GM23338 (cell line): ENCODE data around the gene CAPN10. TPM values are rescaled to one million over a fixed set of nuclear protein-coding genes. Genes with fewer than 3 reads are reported as not detected.

Experiments
- ATAC-seq: fragments of 200-7000 bp; cut with Tn5 transposase; 3 replicates; pipeline ENCODE4 v1.9.1; 2020
- DNase-seq: peaks from one replicate; pipeline ENCODE4 v3.0.0-alpha.2; 2015; ENCODE audit warnings: low spot score
- H2AFZ ChIP-seq: fragments of 200-600 bp; sonication (generic); 2 replicates; pipeline ENCODE4 v1.8.0; 2016; ENCODE audit warnings: antibody characterized with exemption, mild to moderate bottlenecking, moderate library complexity
- H3F3A ChIP-seq: fragments of 200-600 bp; sonication (generic); replicated peaks from 2 replicates; pipeline ENCODE4 v1.8.0; 2017; ENCODE audit warnings: antibody characterized with exemption, mixed run types, low read depth
- H3K27ac ChIP-seq: fragments of 200-600 bp; sonication (generic); 2 replicates; pipeline ENCODE4 v1.6.1; 2016; ENCODE audit warnings: low read depth
- H3K27me3 ChIP-seq: fragments of 200-600 bp; sonication (generic); 2 replicates; pipeline ENCODE4 v1.8.0; 2016; ENCODE audit warnings: mild to moderate bottlenecking, mixed run types, moderate library complexity; ENCODE audit not compliant: insufficient read depth
- H3K36me3 ChIP-seq: fragments of 200-600 bp; sonication (generic); 2 replicates; pipeline ENCODE4 v1.8.0; 2016; ENCODE audit warnings: mild to moderate bottlenecking; ENCODE audit not compliant: insufficient read depth
- H3K4me1 ChIP-seq: fragments of 200-600 bp; sonication (generic); 2 replicates; pipeline ENCODE4 v1.8.0; 2016; ENCODE audit warnings: mild to moderate bottlenecking, moderate library complexity; ENCODE audit not compliant: insufficient read depth
- H3K4me2 ChIP-seq: fragments of 200-600 bp; sonication (generic); 2 replicates; pipeline ENCODE4 v1.7.1; 2017; ENCODE audit warnings: mixed run types
- H3K4me3 ChIP-seq: fragments of 200-600 bp; sonication (generic); 2 replicates; pipeline ENCODE4 v1.6.1; 2016; ENCODE audit warnings: mixed run types
- H3K79me2 ChIP-seq: fragments of 200-600 bp; sonication (generic); replicated peaks from 2 replicates; pipeline ENCODE4 v1.8.0; 2017; ENCODE audit warnings: mild to moderate bottlenecking; ENCODE audit not compliant: insufficient read depth
- H3K9me2 ChIP-seq: fragments of 200-600 bp; sonication (generic); 2 replicates; pipeline ENCODE4 v1.8.0; 2017; ENCODE audit not compliant: insufficient read depth
- H4K20me1 ChIP-seq: fragments of 200-600 bp; sonication (generic); replicated peaks from 2 replicates; pipeline ENCODE4 v1.8.0; 2017; ENCODE audit warnings: mild to moderate bottlenecking; ENCODE audit not compliant: insufficient read depth
- H3K27ac Mint-ChIP-seq: 2 replicates; pipeline ENCODE4 v1.8.0; 2020; ENCODE audit warnings: inconsistent platforms, mild to moderate bottlenecking, moderate library complexity, mixed read lengths
- H3K27me3 Mint-ChIP-seq: 3 replicates; pipeline ENCODE4 v1.8.0; 2022; ENCODE audit warnings: low read depth, mild to moderate bottlenecking, moderate library complexity, mixed read lengths, inconsistent platforms; ENCODE audit not compliant: insufficient read depth, poor library complexity
- H3K36me3 Mint-ChIP-seq: 3 replicates; pipeline ENCODE4 v1.8.0; 2021; ENCODE audit warnings: low read depth, mild to moderate bottlenecking, inconsistent platforms, moderate library complexity, mixed read lengths
- H3K4me1 Mint-ChIP-seq: 3 replicates; pipeline ENCODE4 v1.8.0; 2020; ENCODE audit warnings: mild to moderate bottlenecking, inconsistent platforms, mixed read lengths
- H3K4me3 Mint-ChIP-seq: 3 replicates; pipeline ENCODE4 v1.8.0; 2021; ENCODE audit warnings: moderate library complexity, mild to moderate bottlenecking, inconsistent platforms, mixed read lengths
- H3K9me3 Mint-ChIP-seq: 3 replicates; pipeline ENCODE4 v1.8.0; 2020; ENCODE audit warnings: moderate library complexity, mild to moderate bottlenecking, inconsistent platforms, mixed read lengths
- CREB1 ChIP-seq: fragments of 250-450 bp; sonication (Bioruptor Pico); IDR thresholded peaks from 2 replicates; pipeline ENCODE4 v1.5.0; 2020; ENCODE audit warnings: low read depth, mild to moderate bottlenecking, moderate library complexity
- EZH2 ChIP-seq: fragments of 200-600 bp; sonication (generic); IDR thresholded peaks from one replicate; pipeline ENCODE4 v1.8.0; 2017; ENCODE audit warnings: antibody characterized with exemption, mild to moderate bottlenecking, low read depth; ENCODE audit not compliant: unreplicated experiment
- NANOG ChIP-seq: IDR thresholded peaks from 2 replicates; pipeline ENCODE4 v1.6.1; 2016; ENCODE audit warnings: antibody characterized with exemption, borderline replicate concordance
- ZNF114 ChIP-seq: fragments of 250-450 bp; sonication (Bioruptor Pico); IDR thresholded peaks from 2 replicates; pipeline ENCODE4 v1.5.0; 2020; ENCODE audit warnings: mild to moderate bottlenecking, moderate library complexity
- ZNF331 ChIP-seq: fragments of 250-450 bp; sonication (Bioruptor Pico); IDR thresholded peaks from 2 replicates; pipeline ENCODE4 v1.5.0; 2020; ENCODE audit warnings: low read depth, mild to moderate bottlenecking, moderate library complexity
- polyA plus RNA-seq: library from polyadenylated mRNA; unstranded; fragments of >200 nt; fragmentation: Nextera tagmentation; extraction: Ambion mirVana; gene quantifications from 2 replicates; pipeline ENCODE4 v1.2.1, GENCODE V29; 2016
- total RNA-seq: library from RNA; depleted of rRNA; stranded (reverse); fragments of >200 nt; shearing (Covaris generic); gene quantifications from 2 replicates; pipeline ENCODE4 v1.2.3, GENCODE V29; 2014
- TF ChIP-seq, protein P1 (sequence below), 2 experiments: fragments of 200-600 bp in 1 of 2; sonication (generic) in 1 of 2; conservative IDR thresholded peaks; 2 replicates each; pipeline versions ENCODE4 v1.5.1 to v1.6.1; 2016 to 2017; ENCODE audit warnings: antibody characterized with exemption in 2 of 2, low read depth in 2 of 2, mild to moderate bottlenecking in 2 of 2, moderate library complexity in 1 of 2
- TF ChIP-seq, protein P2 (sequence below): IDR thresholded peaks from 2 replicates; pipeline ENCODE4 v1.6.1; 2016; ENCODE audit warnings: antibody characterized with exemption
- TF ChIP-seq, protein P3 (sequence below): IDR thresholded peaks from one replicate; pipeline ENCODE4 v1.6.1; 2018; ENCODE audit warnings: antibody characterized with exemption; ENCODE audit not compliant: unreplicated experiment

CAPN10 gene
- total and polyA plus RNA-seq, 2 experiments from 2014 or later, result 30.2 to 59.8 TPM

DNA sequence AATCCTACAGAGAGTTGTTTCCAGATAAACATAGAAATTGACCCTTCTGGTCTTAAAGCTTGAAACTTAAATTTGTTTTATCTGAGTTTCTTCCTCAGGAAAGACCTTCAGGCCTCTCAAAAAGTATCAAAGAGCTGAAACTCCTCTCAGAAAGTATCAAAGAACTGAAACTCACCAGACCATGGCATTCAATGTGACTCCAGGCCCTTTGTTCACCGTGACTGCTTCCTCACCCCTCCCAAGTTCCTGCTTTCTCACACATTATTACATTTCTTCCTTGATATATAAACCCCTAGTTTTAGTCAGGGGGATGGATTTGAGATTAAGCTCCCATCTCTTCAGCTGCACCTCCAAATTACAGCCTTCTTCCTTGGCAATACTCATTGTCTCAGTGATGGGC lies 34.7 kb upstream of the CAPN10 start (continued):
- TF ChIP-seq CREB1, result no peak

DNA sequence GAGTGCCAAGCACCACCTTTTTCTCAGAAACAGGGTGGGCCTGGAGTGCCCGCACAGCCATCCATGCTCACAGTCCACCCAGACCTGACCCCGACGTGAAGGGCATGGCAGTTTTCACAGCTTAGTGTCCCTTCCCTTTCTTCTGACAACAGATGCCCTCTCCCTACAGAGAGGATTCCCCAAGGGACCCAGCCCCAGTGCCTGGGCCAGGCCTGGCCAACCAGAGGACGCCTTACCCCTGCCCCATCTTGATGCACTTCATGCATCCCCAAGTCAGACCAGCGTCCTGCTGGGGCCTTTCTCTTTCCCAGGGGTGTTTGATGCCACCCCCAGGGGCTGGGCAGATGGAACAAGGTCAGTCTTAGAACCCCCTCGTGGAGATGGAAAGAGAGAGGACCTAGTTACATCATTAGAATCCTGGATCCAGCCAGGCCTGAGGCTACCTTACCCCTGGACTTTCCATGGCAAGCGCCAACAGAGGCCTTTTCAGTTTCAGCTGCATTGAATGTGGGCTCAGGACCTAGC lies 32.5 kb upstream of the CAPN10 start:
- Histone ChIP-seq H3K27ac (no peak overlapping the region), H3K4me3 (no peak overlapping the region), H3K4me1 (peaks cover 5% of the 10 kb centered on the region; the same call in 1 of the 2 replicates), H3K4me2 (no peak overlapping the region), H3F3A (0 out of 2 replicates have a peak, but pooled peaks cover 2% of the 10 kb centered on the region), H3K9me2 (no peaks in the 10 kb centered on the region; the same call in 1 of the 2 replicates), H3K79me2 (no peaks in the 10 kb centered on the region), H3K27me3 (peaks cover 14% of the 10 kb centered on the region), H3K36me3 (no peaks in the 10 kb centered on the region), H2AFZ (no peak overlapping the region), H4K20me1 (no peaks in the 10 kb centered on the region)
- Mint-ChIP-seq H3K4me3 (no peak overlapping the region), H3K9me3 (peaks cover 18% of the 10 kb centered on the region), H3K36me3 (peaks cover 32% of the 10 kb centered on the region), H3K27ac (no peak overlapping the region), H3K27me3 (peaks cover 19% of the 10 kb centered on the region), H3K4me1 (peaks cover 13% of the 10 kb centered on the region)
- TF ChIP-seq, protein P1, sequence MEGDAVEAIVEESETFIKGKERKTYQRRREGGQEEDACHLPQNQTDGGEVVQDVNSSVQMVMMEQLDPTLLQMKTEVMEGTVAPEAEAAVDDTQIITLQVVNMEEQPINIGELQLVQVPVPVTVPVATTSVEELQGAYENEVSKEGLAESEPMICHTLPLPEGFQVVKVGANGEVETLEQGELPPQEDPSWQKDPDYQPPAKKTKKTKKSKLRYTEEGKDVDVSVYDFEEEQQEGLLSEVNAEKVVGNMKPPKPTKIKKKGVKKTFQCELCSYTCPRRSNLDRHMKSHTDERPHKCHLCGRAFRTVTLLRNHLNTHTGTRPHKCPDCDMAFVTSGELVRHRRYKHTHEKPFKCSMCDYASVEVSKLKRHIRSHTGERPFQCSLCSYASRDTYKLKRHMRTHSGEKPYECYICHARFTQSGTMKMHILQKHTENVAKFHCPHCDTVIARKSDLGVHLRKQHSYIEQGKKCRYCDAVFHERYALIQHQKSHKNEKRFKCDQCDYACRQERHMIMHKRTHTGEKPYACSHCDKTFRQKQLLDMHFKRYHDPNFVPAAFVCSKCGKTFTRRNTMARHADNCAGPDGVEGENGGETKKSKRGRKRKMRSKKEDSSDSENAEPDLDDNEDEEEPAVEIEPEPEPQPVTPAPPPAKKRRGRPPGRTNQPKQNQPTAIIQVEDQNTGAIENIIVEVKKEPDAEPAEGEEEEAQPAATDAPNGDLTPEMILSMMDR (conservative IDR thresholded peaks at IDR 0.05; ENCODE audit: low read depth in 2 of 2), result no peak
- ATAC-seq, result no peak
- DNase-seq, result no peak

DNA sequence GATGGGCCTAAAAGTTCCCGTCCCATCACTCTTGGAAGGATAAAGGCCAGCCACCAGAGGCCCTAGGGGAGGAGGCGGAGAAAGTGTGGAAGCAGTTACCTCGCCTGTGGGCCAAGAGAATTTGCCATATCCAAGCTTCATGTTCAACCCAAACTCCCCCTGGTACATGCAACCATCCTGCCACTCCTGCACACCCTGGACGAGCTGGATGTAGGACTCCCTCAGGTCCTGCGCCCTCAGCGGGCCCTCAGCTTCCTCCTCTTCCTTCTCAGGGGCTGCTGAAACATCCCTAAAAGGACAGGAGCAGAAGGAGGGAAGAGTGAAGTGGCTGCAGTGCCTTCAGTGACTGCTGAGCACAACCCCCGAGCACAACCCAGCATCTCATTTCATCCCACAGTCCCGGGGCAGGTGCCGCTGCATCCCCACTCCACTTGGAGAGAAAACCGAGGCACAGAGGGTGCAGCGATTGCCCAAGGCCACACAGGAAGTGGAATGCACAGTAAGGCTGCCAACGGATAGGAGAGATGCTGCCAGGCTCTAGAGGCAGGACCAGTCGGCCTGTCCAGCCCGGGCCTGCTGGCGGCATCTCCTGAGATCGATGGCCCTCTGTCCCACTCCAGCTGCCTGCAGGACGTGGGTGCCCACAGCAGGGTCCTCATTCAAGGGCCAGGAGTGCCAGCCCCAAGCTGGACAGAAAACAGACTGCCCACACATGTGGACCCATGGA lies 31.6 kb upstream of the CAPN10 start:
- H3K27me3 Mint-ChIP-seq, result peaks cover 29% of the 10 kb centered on the region
- peaks cover 18% of the 10 kb centered on the region for H3K9me3 Mint-ChIP-seq
- H3K4me1 Mint-ChIP-seq, result peaks cover 18% of the 10 kb centered on the region
- Histone ChIP-seq H3K27me3 (peaks cover 24% of the 10 kb centered on the region), H3K79me2 (peaks cover 8% of the 10 kb centered on the region; the same call in 1 of the 2 replicates), H3K4me1 (peaks cover 9% of the 10 kb centered on the region), H3K4me3 (no peak overlapping the region), H3K27ac (no peak overlapping the region), H3K36me3 (no peaks in the 10 kb centered on the region), H2AFZ (no peak overlapping the region), H3K4me2 (no peak overlapping the region), H4K20me1 (no peaks in the 10 kb centered on the region), H3F3A (0 out of 2 replicates have a peak, but pooled peaks cover 5% of the 10 kb centered on the region), H3K9me2 (no peaks in the 10 kb centered on the region; the same call in 1 of the 2 replicates)
- H3K27ac Mint-ChIP-seq, result no peak overlapping the region
- DNase-seq, result no peak
- H3K36me3 Mint-ChIP-seq, result peaks cover 33% of the 10 kb centered on the region
- ATAC-seq, result no peak
- no peak overlapping the region for H3K4me3 Mint-ChIP-seq
- TF ChIP-seq, protein P2, sequence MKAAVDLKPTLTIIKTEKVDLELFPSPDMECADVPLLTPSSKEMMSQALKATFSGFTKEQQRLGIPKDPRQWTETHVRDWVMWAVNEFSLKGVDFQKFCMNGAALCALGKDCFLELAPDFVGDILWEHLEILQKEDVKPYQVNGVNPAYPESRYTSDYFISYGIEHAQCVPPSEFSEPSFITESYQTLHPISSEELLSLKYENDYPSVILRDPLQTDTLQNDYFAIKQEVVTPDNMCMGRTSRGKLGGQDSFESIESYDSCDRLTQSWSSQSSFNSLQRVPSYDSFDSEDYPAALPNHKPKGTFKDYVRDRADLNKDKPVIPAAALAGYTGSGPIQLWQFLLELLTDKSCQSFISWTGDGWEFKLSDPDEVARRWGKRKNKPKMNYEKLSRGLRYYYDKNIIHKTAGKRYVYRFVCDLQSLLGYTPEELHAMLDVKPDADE, result no peak
- TF ChIP-seq NANOG (no peak), CREB1 (no peak), EZH2 (no peak), ZNF114 (CRISPR knock-in tag) (no peak), ZNF331 (CRISPR knock-in tag) (no peak)
- TF ChIP-seq, protein P1 (conservative IDR thresholded peaks at IDR 0.05; ENCODE audit: low read depth in 2 of 2), result no peak
- TF ChIP-seq, protein P3, sequence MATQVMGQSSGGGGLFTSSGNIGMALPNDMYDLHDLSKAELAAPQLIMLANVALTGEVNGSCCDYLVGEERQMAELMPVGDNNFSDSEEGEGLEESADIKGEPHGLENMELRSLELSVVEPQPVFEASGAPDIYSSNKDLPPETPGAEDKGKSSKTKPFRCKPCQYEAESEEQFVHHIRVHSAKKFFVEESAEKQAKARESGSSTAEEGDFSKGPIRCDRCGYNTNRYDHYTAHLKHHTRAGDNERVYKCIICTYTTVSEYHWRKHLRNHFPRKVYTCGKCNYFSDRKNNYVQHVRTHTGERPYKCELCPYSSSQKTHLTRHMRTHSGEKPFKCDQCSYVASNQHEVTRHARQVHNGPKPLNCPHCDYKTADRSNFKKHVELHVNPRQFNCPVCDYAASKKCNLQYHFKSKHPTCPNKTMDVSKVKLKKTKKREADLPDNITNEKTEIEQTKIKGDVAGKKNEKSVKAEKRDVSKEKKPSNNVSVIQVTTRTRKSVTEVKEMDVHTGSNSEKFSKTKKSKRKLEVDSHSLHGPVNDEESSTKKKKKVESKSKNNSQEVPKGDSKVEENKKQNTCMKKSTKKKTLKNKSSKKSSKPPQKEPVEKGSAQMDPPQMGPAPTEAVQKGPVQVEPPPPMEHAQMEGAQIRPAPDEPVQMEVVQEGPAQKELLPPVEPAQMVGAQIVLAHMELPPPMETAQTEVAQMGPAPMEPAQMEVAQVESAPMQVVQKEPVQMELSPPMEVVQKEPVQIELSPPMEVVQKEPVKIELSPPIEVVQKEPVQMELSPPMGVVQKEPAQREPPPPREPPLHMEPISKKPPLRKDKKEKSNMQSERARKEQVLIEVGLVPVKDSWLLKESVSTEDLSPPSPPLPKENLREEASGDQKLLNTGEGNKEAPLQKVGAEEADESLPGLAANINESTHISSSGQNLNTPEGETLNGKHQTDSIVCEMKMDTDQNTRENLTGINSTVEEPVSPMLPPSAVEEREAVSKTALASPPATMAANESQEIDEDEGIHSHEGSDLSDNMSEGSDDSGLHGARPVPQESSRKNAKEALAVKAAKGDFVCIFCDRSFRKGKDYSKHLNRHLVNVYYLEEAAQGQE, result no peak
